GM23338 (cell line): ENCODE measurements around the gene SHMT1.

Source experiments
- CREB1 ChIP-seq: fragments of 250-450 bp; sonication (Bioruptor Pico); IDR thresholded peaks from 2 replicates; pipeline ENCODE4 v1.5.0; 2020; ENCODE audit warnings: low read depth, mild to moderate bottlenecking, moderate library complexity
- EZH2 ChIP-seq: fragments of 200-600 bp; sonication (generic); IDR thresholded peaks from one replicate; pipeline ENCODE4 v1.8.0; 2017; ENCODE audit warnings: antibody characterized with exemption, mild to moderate bottlenecking, low read depth; ENCODE audit not compliant: unreplicated experiment
- EZH2phosphoT487 ChIP-seq: fragments of 200-600 bp; sonication (generic); IDR thresholded peaks from one replicate; pipeline ENCODE4 v1.8.1; 2018; ENCODE audit warnings: antibody characterized with exemption; ENCODE audit not compliant: unreplicated experiment
- JUNB ChIP-seq: IDR thresholded peaks from one replicate; pipeline ENCODE4 v1.6.1; 2016; ENCODE audit warnings: antibody characterized with exemption; ENCODE audit not compliant: unreplicated experiment
- NANOG ChIP-seq: IDR thresholded peaks from 2 replicates; pipeline ENCODE4 v1.6.1; 2016; ENCODE audit warnings: antibody characterized with exemption, borderline replicate concordance
- POLR2AphosphoS5 ChIP-seq: IDR thresholded peaks from 2 replicates; pipeline ENCODE4 v1.6.1; 2016; ENCODE audit warnings: antibody characterized with exemption, low read depth
- ZNF114 ChIP-seq: fragments of 250-450 bp; sonication (Bioruptor Pico); IDR thresholded peaks from 2 replicates; pipeline ENCODE4 v1.5.0; 2020; ENCODE audit warnings: mild to moderate bottlenecking, moderate library complexity
- ZNF331 ChIP-seq: fragments of 250-450 bp; sonication (Bioruptor Pico); IDR thresholded peaks from 2 replicates; pipeline ENCODE4 v1.5.0; 2020; ENCODE audit warnings: low read depth, mild to moderate bottlenecking, moderate library complexity
- TF ChIP-seq, protein P1 (sequence below), 2 experiments: fragments of 200-600 bp in 1 of 2; sonication (generic) in 1 of 2; conservative IDR thresholded peaks; 2 replicates each; pipeline versions ENCODE4 v1.5.1 to v1.6.1; 2016 to 2017; ENCODE audit warnings: antibody characterized with exemption in 2 of 2, low read depth in 2 of 2, mild to moderate bottlenecking in 2 of 2, moderate library complexity in 1 of 2
- TF ChIP-seq, protein P2 (sequence below): IDR thresholded peaks from one replicate; pipeline ENCODE4 v1.6.1; 2018; ENCODE audit warnings: antibody characterized with exemption; ENCODE audit not compliant: unreplicated experiment

DNA sequence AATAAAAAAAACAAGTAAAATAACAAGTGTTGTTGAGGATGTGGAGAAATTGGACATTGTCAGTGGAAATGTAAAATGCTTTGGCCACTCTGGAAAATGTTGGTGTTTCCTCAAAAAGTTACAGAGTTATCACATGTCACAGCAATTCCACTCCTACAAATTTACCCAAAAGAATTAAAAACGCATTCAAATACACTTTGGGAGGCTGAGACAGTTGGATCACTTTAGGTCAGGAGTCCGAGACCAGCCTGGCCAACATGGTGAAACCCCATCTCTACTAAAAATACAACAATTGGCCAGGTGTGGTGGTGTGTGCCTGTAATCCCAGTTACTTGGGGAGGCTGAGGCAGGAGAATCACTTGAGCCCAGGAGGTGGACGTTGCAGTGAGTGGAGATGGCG is 54.1 kb downstream of the SHMT1 start:
- TF ChIP-seq POLR2AphosphoS5: no peak
- TF ChIP-seq, protein P1, sequence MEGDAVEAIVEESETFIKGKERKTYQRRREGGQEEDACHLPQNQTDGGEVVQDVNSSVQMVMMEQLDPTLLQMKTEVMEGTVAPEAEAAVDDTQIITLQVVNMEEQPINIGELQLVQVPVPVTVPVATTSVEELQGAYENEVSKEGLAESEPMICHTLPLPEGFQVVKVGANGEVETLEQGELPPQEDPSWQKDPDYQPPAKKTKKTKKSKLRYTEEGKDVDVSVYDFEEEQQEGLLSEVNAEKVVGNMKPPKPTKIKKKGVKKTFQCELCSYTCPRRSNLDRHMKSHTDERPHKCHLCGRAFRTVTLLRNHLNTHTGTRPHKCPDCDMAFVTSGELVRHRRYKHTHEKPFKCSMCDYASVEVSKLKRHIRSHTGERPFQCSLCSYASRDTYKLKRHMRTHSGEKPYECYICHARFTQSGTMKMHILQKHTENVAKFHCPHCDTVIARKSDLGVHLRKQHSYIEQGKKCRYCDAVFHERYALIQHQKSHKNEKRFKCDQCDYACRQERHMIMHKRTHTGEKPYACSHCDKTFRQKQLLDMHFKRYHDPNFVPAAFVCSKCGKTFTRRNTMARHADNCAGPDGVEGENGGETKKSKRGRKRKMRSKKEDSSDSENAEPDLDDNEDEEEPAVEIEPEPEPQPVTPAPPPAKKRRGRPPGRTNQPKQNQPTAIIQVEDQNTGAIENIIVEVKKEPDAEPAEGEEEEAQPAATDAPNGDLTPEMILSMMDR (conservative IDR thresholded peaks at IDR 0.05; ENCODE audit: low read depth in 2 of 2): no peak
- no peak for TF ChIP-seq EZH2
- TF ChIP-seq, protein P2, sequence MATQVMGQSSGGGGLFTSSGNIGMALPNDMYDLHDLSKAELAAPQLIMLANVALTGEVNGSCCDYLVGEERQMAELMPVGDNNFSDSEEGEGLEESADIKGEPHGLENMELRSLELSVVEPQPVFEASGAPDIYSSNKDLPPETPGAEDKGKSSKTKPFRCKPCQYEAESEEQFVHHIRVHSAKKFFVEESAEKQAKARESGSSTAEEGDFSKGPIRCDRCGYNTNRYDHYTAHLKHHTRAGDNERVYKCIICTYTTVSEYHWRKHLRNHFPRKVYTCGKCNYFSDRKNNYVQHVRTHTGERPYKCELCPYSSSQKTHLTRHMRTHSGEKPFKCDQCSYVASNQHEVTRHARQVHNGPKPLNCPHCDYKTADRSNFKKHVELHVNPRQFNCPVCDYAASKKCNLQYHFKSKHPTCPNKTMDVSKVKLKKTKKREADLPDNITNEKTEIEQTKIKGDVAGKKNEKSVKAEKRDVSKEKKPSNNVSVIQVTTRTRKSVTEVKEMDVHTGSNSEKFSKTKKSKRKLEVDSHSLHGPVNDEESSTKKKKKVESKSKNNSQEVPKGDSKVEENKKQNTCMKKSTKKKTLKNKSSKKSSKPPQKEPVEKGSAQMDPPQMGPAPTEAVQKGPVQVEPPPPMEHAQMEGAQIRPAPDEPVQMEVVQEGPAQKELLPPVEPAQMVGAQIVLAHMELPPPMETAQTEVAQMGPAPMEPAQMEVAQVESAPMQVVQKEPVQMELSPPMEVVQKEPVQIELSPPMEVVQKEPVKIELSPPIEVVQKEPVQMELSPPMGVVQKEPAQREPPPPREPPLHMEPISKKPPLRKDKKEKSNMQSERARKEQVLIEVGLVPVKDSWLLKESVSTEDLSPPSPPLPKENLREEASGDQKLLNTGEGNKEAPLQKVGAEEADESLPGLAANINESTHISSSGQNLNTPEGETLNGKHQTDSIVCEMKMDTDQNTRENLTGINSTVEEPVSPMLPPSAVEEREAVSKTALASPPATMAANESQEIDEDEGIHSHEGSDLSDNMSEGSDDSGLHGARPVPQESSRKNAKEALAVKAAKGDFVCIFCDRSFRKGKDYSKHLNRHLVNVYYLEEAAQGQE: no peak
- no peak for TF ChIP-seq CREB1 (CRISPR knock-in tag)
- no peak for TF ChIP-seq EZH2phosphoT487
- TF ChIP-seq NANOG: no peak
- TF ChIP-seq ZNF114 (CRISPR knock-in tag): no peak
- TF ChIP-seq ZNF331: no peak
- no peak for TF ChIP-seq JUNB
